Uterus (tissue), 4 donors: ENCODE measurements around the gene PCDH9. TPM values are rescaled to one million over a fixed set of nuclear protein-coding genes. Genes with fewer than 3 reads are reported as not detected.
"Not testable (repeated sequence)": the region's sequence is repeated elsewhere in the genome, so short reads cannot be mapped to it uniquely, and the experiment has no call there.

ENCODE experiments used
- DNase-seq, 2 donors: peaks; one replicate each; pipeline ENCODE4 v3.0.0-alpha.2; 2019 to 2020
- H3K27ac ChIP-seq, 2 donors: fragments of 200-600 bp; sonication (generic); 1 replicate in 1 of 2; 2 replicates in 1 of 2; pipeline ENCODE4 v1.5.1; 2016 to 2018
- H3K27me3 ChIP-seq, 2 donors: fragments of 200-600 bp; sonication (generic); one replicate each; pipeline ENCODE4 v1.5.1; 2018 to 2019; ENCODE audit warnings: control low read depth in 1 of 2
- H3K36me3 ChIP-seq, 2 donors: fragments of 200-600 bp; sonication (generic); one replicate each; pipeline ENCODE4 v1.5.1; 2019; ENCODE audit warnings: control low read depth in 1 of 2
- H3K4me1 ChIP-seq, 2 donors: fragments of 200-600 bp; sonication (generic); one replicate each; pipeline ENCODE4 v1.5.1; 2018 to 2019; ENCODE audit warnings: control low read depth in 1 of 2
- H3K4me3 ChIP-seq, 2 donors: fragments of 200-600 bp; sonication (generic); 1 replicate in 1 of 2; 2 replicates in 1 of 2; pipeline ENCODE4 v1.5.1; 2018 to 2019; ENCODE audit warnings: mild to moderate bottlenecking in 1 of 2
- H3K9me3 ChIP-seq, 2 donors: fragments of 200-600 bp; sonication (generic); one replicate each; pipeline ENCODE4 v1.5.1; 2019; ENCODE audit warnings: control low read depth in 1 of 2
- POLR2A ChIP-seq, 2 donors: fragments of 450-650 bp; IDR thresholded peaks; one replicate each; pipeline ENCODE4 v1.6.1; 2016; ENCODE audit warnings: antibody characterized with exemption in 2 of 2, mild to moderate bottlenecking in 1 of 2, moderate library complexity in 1 of 2
- intact Hi-C: fragments of 100-400 bp; cut with DNase I; formaldehyde crosslinking; loops from one replicate; pipeline ENCODE4 v1.15.1; 2023; ENCODE audit warnings: low total_unique reads
- total RNA-seq, 4 donors: library from RNA; depleted of rRNA in 3 of 4; stranded (reverse); fragments of >200 nt in 3 of 4; gene quantifications; one replicate each; pipeline versions ENCODE4 v1.1.0 to v1.2.4, GENCODE V29; 2014 to 2023
- TF ChIP-seq, protein P1 (sequence below), 4 experiments: fragments of 200-600 bp in 2 of 4; fragments of 450-650 bp in 2 of 4; sonication (generic) in 2 of 4; IDR thresholded peaks; one replicate each; pipeline ENCODE4 v1.5.1; 2016 to 2019; ENCODE audit warnings: antibody characterized with exemption in 4 of 4, mild to moderate bottlenecking in 2 of 4, moderate library complexity in 1 of 4
- donor health status: DM: yes; HTN: yes; CAD: no.

PCDH9 gene
- total RNA-seq, 4 donors from 2014 or later: 0.51 to 45.7 (median 2.1) TPM

DNA sequence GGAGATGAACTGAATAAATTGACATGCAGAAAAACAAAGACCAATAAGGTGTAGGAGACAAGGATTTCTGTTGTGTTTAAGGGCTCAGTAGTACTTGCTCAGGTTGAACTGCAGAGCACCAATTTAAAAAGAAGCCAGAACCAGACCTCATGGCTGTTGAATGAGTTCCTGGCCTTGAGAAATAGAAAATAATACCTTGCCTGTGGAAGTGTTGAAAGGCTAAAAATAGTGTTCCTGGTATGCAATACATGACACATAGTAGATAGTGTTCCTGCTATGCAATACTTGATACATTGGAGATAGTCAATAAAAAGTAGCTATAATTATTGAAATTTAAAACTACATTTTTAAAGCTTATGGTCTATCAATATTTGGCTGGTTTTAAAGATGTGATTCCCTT is 595.8 kb downstream of the PCDH9 start:
- H3K4me1 ChIP-seq: no peaks in the 10 kb centered on the region
- no peaks in the 10 kb centered on the region for H3K36me3 ChIP-seq
- no peak for DNase-seq
- H3K9me3 ChIP-seq: no peaks in the 10 kb centered on the region
- TF ChIP-seq, protein P1, sequence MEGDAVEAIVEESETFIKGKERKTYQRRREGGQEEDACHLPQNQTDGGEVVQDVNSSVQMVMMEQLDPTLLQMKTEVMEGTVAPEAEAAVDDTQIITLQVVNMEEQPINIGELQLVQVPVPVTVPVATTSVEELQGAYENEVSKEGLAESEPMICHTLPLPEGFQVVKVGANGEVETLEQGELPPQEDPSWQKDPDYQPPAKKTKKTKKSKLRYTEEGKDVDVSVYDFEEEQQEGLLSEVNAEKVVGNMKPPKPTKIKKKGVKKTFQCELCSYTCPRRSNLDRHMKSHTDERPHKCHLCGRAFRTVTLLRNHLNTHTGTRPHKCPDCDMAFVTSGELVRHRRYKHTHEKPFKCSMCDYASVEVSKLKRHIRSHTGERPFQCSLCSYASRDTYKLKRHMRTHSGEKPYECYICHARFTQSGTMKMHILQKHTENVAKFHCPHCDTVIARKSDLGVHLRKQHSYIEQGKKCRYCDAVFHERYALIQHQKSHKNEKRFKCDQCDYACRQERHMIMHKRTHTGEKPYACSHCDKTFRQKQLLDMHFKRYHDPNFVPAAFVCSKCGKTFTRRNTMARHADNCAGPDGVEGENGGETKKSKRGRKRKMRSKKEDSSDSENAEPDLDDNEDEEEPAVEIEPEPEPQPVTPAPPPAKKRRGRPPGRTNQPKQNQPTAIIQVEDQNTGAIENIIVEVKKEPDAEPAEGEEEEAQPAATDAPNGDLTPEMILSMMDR (IDR thresholded peaks at IDR 0.05): no peak
- no peak for TF ChIP-seq POLR2A (IDR thresholded peaks at IDR 0.05)
- no peaks in the 10 kb centered on the region for H3K27me3 ChIP-seq
- intact Hi-C loops: no loop called here
- H3K4me3 ChIP-seq: no peak overlapping the region
- H3K27ac ChIP-seq: no peak overlapping the region

DNA sequence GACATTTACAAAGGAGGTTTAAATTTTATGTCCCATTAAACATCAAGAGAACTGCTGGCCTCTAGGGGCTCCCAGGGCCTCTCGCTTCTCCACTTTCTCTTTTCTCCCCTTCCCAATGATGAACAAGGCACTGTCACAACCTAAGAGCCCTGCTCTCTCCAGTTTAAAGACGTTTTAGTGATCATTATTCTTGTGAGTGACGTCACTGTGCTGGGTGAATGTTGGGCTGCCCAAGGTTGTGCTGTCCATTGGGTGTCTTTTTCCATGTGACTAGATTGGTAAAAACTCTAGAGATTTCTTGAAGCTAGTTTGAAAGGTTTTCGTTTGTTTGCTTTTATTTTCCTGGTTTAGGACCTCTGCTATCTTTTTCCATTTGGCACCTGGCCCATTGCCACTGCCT is 602.6 kb downstream of the PCDH9 start:
- intact Hi-C loops: no loop called here
- TF ChIP-seq, protein P1 (IDR thresholded peaks at IDR 0.05): no peak
- TF ChIP-seq POLR2A (IDR thresholded peaks at IDR 0.05): no peak

DNA sequence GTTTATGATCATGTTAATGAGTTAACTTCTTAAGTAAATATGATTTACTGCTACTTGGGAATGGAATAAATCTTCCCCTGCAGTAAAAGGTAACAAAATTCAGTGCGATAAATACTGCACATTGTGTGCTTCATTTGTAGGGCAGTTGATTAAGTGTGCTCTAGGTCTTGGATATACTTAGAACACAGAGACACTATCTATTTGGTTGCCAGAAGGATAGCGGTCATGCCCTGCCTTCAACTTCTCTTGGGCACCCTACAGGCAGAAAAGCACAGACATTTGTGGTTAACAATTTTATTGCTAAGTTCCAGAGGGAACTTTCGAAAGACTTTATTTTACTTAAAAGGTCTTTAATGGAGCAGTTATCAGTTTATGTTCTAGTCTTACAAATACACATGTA is 605.8 kb downstream of the PCDH9 start:
- H3K27ac ChIP-seq: no peak overlapping the region
- DNase-seq: no peak
- H3K9me3 ChIP-seq: no peaks in the 10 kb centered on the region
- no peak overlapping the region for H3K4me3 ChIP-seq
- intact Hi-C loops: no loop called here
- no peak for TF ChIP-seq POLR2A (IDR thresholded peaks at IDR 0.05)
- TF ChIP-seq, protein P1 (IDR thresholded peaks at IDR 0.05): no peak
- H3K36me3 ChIP-seq: no peaks in the 10 kb centered on the region
- H3K4me1 ChIP-seq: no peaks in the 10 kb centered on the region
- H3K27me3 ChIP-seq: no peaks in the 10 kb centered on the region

More for the DNA sequence above, 602.6 kb downstream of the PCDH9 start:
- no peaks in the 10 kb centered on the region for H3K27me3 ChIP-seq
- DNase-seq: no peak
- H3K4me1 ChIP-seq: no peaks in the 10 kb centered on the region
- no peaks in the 10 kb centered on the region for H3K9me3 ChIP-seq
- no peak overlapping the region for H3K4me3 ChIP-seq
- H3K27ac ChIP-seq: no peak overlapping the region
- H3K36me3 ChIP-seq: no peaks in the 10 kb centered on the region

DNA sequence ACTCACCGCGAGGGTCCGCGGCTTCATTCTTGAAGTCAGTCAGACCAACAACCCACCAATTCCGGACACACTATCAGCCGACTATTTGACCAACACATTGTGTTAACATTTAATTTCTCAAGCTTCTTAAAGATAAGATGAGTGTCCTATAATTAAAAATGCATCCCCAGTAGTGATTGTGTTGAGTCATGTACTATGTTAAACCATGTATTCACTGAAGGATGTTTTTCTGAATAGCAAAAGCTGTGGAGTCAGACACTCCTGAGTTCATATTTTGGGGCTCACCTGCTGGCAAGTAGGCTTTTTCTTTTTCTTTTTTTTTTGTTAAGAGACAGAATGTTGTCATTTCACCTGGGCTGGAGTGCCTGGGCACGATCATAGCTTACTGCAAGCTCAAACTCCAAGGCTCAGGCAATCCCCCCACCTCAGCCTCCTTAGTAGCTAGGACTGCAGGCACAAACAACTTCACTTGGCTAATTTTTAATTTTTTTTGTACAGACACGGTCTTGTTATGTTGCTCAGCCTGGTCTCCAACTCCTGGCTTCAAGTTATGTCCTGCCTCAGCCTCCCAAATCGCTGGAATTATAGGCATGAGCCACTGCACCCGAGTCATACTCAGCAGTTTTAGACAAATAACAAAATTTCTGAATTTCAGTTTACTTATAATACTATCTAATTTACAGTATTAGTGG is 606.9 kb downstream of the PCDH9 start:
- DNase-seq: no peak
- intact Hi-C loops: no loop called here
- Histone ChIP-seq H3K4me3 (no peak overlapping the region), H3K9me3 (no peaks in the 10 kb centered on the region), H3K27ac (no peak overlapping the region), H3K36me3 (no peaks in the 10 kb centered on the region), H3K4me1 (no peaks in the 10 kb centered on the region), H3K27me3 (no peaks in the 10 kb centered on the region)
- TF ChIP-seq, protein P1 (IDR thresholded peaks at IDR 0.05): no peak
- TF ChIP-seq POLR2A (IDR thresholded peaks at IDR 0.05): no peak

DNA sequence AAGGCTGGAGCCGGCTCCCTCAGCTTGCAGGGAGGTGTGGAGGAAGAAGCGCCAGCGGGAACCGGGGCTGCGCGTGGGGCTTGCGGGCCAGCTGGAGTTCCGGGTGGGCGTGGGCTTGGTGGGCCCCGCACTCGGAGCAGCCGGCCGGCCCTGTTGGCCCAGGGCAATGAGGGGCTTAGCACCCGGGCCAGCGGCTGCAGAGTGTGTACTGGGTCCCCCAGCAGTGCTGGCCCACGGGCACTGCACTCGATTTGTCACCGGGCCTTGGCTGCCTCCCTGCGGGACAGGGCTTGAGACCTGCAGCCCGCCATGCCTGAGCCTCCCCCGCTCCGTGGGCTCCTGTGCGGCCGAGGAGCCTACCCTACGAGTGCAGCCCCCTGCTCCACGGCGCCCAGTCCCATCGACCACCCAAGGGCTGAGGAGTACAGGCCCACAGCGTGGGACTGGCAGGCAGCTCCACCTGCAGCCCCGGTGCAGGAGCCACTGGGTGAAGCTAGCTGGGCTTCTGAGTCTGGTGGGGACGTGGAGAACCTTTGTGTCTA is 608.2 kb downstream of the PCDH9 start:
- intact Hi-C loops, H3K4me3 ChIP-seq, H3K36me3 ChIP-seq, H3K4me1 ChIP-seq, DNase-seq, H3K27me3 ChIP-seq, H3K9me3 ChIP-seq, H3K27ac ChIP-seq: not testable (repeated sequence)
